HG03432 (cell line): Measurements from ENCODE around the gene ITGB5.

Experiments
- ATAC-seq: cut with Tn5 transposase; IDR thresholded peaks from one replicate; pipeline ENCODE4 v1.9.1; 2021; ENCODE audit warnings: mild to moderate bottlenecking, moderate library complexity; ENCODE audit not compliant: unreplicated experiment

The ITGB5 gene

DNA sequence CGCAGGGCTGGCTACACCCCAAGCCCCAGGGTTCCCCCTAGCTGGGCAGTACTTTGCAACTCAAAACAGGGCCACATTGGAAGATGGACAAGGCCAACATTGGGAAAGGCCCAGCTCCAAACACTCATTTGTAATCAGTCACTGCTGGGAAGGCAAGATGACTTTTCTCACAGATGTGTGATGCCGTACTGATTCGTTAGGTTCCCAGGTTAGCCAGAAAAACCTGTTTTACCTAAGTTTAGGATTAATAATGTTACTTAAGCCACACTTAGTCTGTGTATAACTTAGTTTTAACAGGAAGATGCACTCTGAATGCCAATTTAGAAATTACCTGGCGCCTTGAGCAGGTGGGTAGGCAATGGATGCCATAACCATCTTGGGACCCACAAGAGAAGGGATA is 71.0 kb downstream of the ITGB5 start:
- ATAC-seq: no peak

DNA sequence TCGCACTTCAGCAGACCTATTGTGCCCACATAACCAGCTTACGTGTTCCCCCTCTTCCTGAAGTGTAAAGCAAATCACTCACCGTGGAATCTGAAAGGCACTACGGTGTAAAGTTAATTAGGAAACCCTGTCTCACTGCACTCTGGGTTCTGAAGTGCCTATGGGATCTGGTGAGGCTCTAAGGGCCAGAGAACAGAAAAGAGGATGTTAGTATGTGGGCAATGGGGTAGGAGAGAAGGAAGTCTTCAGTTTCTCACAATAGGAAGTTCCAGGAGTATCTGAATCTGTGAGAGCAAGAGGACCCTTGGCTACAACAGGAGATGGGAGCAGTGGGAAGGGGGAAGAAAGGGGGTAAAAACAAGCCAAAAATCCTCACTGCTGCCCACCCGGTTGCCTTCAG is 71.4 kb downstream of the ITGB5 start:
- ATAC-seq: no peak

DNA sequence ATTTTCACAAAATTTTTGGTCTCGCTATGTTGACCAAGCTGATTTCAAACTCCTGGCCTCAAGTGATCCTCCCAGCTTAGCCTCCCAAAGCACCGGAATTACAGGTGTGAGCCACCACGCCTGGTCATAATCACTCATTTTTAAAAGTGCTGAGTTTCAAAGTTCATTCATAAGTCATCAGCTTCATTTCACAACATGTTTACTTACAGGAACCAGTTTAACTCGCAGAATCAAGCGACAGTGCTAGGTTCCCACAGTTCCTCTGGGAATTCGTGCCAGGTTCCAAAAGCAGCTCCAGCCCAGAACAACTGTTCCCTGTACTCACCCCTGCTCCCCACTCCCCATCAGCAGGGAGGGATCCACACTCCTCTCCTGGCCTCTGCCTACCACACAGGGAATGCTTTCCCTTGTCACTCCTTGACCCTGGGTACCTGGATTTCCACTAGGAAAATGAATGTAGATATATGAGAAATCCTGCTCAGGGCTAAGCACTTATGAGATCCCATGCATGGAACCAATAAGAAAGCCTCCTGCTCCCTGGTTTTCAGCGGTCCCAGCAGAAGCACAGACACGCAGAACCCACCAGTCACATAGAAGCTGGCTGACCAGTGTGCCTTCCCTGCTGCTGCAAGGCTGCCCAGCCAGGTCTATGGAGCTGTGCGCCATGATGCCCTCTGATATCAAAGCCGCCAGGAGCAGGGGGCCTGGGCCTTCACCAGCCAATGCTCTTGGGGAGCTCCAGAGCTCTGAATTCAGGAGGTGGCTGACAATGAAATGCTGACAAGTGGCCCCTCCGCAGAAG is 72.3 kb downstream of the ITGB5 start:
- ATAC-seq: no peak

DNA sequence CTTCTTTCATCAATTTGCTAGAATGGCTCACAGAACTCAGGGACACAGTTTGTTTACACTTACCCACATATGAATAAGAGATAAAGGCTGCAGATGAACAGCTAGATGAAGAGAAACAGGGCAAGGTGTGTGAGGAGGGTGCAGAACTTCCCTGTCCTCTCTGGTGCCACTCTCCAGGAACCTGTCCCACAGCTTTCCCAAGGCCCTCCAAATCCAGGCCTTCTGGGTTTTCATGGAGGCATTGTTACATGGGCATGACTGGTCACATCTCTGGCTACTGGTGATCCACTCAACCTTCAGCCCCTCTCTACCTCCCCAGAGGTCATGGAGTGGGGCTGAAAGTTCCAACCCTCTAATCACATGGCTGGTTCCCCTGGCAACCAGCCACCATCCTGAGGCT is 73.6 kb downstream of the ITGB5 start:
- ATAC-seq: no peak

DNA sequence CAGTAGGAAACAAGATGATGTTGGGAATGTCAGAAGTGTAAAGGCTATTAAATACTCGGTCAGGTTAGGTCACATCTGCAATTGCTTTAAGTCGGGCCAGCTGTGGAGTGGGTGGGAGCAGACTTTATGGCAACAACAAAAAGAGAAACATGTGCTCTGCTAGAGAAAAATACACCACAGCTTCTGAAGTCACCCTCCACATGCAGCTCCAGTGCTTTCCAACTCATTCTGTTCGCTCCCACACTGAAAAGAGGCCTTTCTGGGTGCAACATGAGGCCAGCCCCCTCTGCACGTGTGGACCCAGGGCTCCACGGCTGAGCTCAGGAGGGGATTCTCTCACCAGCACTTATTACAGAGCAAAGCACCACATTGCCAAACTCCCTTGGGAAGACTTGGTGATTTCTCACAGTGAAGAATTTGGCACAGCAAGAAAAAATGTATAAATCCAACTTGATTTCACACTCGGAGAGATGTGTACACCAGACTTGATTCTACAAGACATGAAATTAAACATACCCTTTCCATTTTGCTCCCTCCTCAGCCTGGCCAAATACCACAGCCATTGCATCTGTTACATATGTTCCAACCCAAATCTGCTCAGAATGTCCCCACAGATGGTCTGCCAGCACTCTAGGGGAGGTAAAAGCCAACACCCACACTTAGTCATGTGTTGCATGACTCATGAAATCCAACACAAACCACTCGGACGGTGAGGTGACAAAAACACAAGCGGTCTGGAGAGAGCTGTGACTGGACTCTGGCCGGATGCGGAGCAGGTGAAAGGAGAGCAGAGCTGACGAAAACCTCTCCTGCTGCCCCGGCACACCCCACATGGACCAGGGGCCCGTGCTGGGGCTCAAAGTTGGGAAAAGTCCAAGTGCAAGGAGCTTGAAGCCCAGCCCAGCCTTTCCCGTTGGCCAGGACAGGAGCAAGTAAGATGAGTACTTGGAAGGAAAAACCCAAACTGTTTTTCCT is 74.6 kb downstream of the ITGB5 start:
- ATAC-seq: no peak

DNA sequence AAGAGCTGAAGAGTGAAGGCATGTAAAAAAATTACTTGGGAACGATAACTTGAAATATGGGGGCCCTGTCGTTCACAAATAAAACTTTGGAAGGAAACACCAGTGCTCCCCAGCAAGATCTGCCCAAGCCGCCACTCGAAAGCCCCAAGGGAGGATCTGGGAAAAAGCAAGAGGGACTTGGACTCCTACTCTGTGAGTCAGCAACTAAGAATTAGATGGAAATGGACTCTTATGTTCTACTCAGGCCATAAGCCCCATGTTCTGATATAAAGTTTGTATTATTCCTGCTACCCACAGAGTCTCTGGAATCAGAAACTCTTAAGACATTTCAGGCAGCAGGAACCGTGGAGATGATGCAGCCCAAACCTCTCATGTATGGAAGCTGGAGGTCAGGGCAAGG is 75.7 kb downstream of the ITGB5 start:
- no peak for ATAC-seq

DNA sequence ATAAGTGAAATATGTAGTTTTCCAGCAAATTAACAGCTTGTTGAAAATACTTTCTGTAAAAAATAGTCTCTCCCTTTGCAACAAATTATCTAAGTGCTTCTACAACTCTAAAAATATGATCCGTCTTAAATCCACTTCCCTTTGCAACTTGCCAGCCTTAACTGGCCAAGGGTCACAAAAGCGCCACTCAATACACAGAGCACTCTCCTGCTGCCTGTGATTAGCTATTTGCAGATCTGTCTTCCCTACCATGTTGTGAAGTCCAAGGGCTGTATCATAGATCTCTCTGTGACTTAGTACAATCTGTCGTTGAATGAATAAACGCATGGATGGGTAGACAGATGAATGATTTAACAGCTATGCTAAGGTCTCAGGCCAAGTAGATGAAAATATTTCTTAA is 76.2 kb downstream of the ITGB5 start:
- ATAC-seq: no peak

DNA sequence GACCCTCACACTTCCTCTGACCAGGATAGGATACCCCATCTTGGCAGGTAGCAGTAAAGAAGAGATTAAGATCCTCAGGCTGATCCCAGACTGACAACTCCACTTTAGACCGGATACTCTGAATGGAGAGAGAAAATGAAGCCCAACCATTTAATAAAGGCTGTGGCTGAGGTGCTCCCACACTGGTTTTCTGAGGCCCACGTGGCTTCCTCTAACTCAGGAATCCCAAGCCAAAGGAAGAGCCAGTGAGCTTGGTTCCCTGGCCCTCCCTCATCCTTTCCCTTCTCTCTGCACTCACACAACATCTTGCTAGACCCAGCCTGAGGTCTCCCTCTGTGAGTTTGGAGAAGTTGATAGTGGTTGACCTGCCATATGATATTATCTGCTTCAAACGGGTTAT is 78.1 kb downstream of the ITGB5 start:
- ATAC-seq: no peak

DNA sequence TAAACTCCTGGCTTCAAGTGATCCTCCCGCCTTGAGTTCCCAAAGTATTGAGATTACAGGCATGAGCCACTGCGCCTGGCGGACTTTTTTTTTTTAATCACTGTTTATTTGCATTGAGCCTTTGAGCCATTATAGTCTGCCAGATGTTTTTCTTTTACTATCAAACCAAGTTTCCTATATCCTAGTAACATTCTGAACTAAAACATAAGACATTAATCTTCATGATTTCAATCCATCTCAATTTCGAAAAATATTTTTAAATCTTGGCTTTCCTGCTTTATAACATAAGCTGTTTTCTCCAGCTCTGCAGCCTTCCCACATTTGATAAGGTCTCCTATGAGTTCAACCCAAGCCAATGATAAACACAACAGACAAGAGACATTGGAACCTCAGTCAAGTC is 81.5 kb downstream of the ITGB5 start:
- ATAC-seq: no peak

DNA sequence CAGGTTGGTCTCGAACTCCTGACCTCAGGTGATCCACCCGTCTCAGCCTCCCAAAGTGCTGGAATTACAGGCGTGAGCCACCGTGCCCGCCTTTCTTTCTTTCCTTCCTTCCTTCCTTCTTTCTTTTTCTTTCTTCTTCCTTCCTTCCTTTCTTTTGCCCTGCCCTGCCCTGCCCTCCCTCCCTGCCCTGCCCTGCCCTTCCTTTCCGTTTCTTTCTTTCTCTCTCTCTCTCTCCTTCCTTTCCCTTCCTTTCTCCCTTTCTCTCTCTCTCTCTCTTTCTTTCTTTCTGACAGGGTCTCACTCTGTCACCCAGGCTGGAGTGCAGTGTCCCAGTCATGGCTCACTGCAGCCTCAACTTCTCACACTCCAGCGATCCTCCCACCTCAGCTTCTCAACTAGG is 82.3 kb downstream of the ITGB5 start:
- ATAC-seq: no peak

DNA sequence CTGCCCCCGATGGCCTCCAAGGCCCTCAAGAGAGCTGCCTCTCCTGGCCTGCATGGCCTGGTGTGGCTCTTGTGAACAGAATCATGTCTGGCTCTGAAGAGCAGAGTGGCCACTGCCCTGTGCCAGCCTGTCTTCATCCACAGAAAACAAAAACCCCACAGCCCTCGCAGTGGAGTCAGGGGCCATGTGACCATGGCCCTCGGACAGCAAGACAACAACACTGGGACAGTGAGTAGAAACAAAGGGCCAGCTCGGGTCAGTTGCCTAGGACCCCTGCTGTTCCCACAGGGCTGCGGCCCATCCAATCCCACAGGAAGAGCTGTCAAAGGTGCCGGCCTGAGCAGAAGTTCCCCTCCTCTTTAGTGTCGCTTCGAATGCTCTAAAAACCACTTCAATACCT is 84.5 kb downstream of the ITGB5 start:
- no peak for ATAC-seq

DNA sequence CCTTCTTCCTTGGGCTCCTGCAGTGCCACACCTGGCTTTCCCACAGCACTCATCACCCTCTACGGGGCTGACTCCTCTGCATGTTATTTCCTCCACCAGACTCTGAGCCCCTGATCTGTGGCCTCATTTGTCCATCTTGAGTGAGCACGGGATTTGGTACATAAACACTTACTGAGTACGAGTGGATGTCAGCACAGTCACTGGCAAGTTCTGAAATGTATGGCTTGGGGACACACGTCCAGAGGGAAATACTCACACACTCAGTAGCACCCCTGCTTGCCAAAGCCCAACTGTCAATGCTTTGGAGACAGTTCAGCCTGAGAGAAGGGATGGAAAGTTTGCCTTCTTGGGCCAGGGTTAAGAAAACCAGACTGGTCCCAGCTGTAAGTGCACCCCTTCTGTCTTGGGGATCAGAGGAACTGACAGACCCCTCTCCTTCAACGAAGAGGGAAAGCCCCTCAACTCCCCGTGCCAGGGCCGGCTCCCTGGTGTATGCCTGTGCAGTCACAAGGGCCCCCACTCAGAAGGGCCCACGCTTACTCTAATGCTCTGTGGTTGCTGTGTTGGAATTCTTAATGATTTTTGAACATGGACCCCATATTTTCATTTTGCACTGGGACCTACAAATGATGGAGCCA is 85.0 kb downstream of the ITGB5 start:
- no peak for ATAC-seq

DNA sequence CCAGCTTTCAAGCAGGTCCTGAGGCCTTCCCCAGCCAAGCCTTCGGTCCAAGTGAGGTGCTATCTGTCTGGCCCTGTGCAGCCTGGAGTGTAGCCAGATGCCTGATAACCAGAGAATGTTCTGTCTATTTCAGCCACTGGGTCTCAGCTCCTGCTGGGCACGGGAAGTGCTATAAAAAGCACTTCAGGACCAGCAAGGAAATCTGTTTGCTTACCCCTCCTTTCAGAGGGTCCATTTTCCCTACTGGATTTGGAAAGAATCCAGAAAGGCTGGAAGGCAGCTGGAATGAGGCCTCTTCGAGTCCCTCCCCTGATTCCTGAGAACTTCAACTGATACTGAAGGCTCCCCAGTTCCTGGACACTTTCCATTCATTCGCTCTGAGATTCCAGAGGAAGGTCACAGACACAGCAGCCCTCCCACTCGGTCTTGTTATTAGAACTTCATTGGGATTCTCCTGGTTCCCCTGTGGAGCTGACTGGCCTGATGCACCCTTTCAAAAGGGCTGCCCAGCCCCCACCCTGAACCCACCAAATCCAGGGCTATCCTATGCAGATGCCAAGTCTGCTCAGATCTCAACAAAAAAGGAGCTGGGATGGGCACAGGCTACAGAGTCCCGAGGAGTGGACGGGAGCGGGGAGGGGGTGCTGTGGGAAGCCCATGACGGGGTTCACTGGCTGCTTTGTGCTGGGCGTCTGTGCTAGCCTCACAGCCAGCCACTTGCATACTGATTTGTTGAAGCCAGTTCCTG is 86.5 kb downstream of the ITGB5 start:
- no peak for ATAC-seq

DNA sequence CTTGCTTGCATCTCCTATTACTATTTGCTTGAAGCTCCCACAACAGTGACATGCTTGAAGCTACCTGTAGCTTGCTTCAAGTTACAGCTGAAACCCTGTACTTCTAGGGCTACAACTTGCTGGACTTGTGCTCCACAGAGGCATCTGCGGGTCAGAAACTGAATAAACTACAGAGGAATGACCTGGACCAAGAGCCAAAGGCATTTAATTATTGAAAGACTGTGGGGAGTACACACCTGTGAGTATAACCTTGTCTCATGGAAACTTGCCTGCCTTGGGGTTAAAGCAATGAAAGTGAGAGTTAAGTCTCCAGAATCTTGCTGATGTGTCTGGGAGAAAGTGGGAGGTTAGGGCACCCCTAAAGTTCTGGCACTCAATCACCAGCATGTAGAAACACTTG is 87.1 kb downstream of the ITGB5 start:
- ATAC-seq: no peak

DNA sequence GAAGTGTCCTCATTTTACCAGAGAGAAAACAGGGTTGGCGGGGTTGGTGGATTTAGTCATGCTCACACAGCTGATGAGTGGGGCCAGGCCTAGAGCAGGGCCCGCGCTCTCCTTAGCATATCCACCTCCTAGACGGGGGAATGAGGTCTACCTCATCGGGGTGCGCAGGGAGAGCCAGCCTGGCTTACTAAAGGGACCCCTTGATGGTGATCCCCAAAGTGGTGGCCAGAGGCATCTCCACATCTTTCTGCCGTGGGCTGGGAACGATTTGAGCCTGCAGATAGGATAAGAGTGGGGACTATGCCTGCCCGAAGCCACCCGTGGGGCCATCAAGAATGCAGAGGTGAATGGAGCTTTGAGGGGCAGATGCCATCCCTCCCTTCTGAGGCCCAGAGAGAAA is 87.5 kb downstream of the ITGB5 start:
- ATAC-seq: no peak

DNA sequence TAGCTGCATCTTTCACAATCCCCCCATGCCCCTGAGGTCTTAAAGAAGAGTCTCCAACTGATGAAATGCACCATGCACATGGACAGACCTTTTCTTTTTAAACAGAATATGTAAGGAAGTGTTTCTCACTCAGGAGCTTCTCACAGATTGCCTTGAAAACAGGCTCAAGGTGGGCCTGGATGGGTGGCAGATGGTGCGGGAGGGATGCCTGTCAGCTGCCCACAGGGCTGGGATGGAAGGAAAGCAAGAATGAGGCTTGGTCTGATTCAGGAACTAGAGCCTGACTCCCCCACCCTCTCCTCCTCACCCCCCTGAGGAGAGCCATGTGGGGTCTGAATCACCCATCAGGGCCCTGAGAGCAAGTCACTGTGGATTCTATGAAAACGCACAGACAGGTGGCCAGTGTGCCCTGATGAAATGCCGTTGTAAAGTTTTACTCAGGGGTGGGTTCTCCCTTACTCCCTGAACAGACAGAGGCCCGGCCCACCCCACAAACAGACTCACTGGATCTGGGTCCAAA is 89.7 kb downstream of the ITGB5 start:
- no peak for ATAC-seq

DNA sequence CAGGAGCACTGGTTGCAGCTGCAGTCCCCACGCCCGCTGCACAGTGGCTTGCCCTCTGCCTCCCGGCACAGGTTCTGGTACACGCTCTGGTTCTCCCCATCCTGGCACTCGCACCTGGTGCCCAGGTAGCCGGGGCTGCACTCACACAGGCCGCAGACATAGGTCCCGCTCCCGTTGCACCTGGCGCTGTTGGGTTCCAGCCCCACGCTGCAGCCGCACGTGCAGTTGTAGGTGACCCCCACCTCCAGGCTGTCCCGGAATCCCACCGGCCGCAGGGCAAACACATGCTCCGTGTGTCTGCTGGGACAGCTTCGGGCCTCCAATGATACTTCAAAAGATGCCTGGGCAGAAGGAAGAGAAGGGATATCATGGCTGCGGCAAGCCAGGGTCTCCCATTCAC is 90.7 kb downstream of the ITGB5 start:
- ATAC-seq: no peak

DNA sequence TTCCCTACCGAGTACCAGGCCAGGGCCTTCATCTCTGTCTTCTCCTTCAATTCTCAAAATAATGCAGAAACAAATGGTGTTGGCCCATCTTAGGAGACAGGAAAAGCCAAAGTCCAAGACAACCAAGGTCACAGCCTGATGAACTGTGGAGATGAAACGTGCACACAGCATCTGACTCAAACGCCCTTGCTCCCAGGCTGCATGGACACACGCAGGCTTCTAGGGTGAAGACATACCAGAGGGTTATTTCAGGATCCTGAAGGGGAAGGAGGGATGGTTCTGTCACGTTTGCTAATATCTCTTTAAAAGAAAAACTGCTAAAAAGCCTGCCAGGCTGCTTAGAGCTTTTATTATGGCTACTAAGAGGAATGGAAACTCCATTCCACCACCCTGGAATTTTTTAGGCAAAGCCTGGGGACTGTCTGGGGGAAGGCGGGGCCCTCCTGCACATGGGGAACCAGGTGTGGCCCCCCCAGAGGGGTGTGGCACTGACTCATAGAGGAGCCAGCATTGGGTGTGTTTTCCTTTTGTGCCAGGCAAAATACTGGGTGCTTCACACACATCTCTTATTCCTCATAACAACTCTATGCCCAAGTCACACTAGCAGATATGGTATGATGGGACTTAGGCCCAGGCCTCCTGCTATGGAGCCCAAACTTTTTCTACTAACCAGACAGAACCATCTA is 94.0 kb downstream of the ITGB5 start:
- no peak for ATAC-seq

DNA sequence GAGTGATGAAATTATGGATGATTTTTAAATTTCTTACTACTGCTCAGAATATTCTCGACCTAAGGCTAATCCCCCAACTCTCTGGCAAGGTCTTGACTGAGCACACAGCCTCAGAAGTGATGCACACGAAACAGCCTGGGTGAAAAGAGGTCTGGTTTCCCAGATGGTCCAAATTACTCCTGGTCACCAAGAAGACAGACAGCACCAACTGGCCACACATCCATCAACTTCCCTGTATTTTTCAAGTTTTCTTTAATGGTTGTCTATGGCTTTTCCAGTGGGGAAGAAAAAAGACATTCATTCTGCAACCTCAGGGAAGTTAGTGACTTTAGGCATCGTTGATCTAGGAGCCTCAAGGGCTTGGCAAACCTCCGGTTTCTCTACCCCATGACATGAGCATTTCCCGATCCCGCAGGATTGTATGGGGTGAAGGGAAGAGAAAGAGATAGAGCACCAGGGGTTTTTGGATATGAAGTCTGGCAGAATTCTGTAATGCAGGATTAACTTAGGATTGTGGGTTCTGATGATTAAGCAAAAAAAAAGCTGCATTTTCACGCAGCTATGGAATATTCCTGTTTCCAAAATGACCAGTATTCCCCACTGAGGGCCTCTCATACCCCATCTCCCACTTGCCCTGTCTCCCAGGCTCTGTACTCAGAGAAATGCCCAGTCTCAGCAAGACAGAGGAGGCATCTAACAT is 94.7 kb downstream of the ITGB5 start:
- ATAC-seq: no peak
